Activated naive CD4-positive, alpha-beta T cell treated with anti-CD3 and anti-CD28 coated beads, Interleukin-2, amount 10 ng/mL, durations not matched to agents 7 days and 5 days (primary cell): ENCODE data around the gene TPGS1.

Source experiments
- CTCF ChIA-PET: fragments of 350-600 bp; sonication (Branson Sonifier 250); formaldehyde crosslinking; loops from one replicate; lab custom pipeline; 2021; ENCODE audit warnings: antibody characterized with exemption; lab: Charles Lee
- DNase-seq: peaks from one replicate; pipeline ENCODE4 v3.0.0-alpha.2; 2020
- H3K27ac Mint-ChIP-seq: one replicate; pipeline ENCODE4 v1.8.0; 2021; ENCODE audit warnings: mild to moderate bottlenecking, moderate library complexity, mixed read lengths
- H3K27me3 Mint-ChIP-seq: one replicate; pipeline ENCODE4 v1.8.0; 2021; ENCODE audit warnings: mild to moderate bottlenecking, mixed read lengths
- H3K36me3 Mint-ChIP-seq: one replicate; pipeline ENCODE4 v1.8.0; 2021; ENCODE audit warnings: mixed read lengths
- H3K4me1 Mint-ChIP-seq: one replicate; pipeline ENCODE4 v1.8.0; 2021; ENCODE audit warnings: mixed read lengths
- H3K4me3 Mint-ChIP-seq: one replicate; pipeline ENCODE4 v1.8.0; 2021; ENCODE audit warnings: mild to moderate bottlenecking, moderate library complexity, mixed read lengths
- H3K9me3 Mint-ChIP-seq: one replicate; pipeline ENCODE4 v1.8.0; 2021; ENCODE audit warnings: mixed read lengths

Gene TPGS1

GRCh38 chr19:507286-508203, at the start of gene TPGS1:
Gene TPGS1 (plus strand): TSS chr19:507497. CDS start chr19:507507, 10 bp downstream.
- Mint-ChIP-seq H3K4me1 (peaks cover 57% of the 10 kb centered on the region), H3K27ac (peak within 1 kb of the TSS; percentile 98), H3K36me3 (peaks cover 7% of the 10 kb centered on the region), H3K9me3 (peaks cover under 1% of the 10 kb centered on the region), H3K4me3 (peak within 1 kb of the TSS; percentile 90), H3K27me3 (no peaks in the 10 kb centered on the region)
- DNase-seq = peak; percentile 91
- CTCF ChIA-PET = interaction anchor here (0.7 to 3.5 kb wide), 9 partner anchors 13 to 212 kb away, joined by 3 to 18 read pairs (median 4); partner anchors contain the start of genes CDC34 and MADCAM1

DNA sequence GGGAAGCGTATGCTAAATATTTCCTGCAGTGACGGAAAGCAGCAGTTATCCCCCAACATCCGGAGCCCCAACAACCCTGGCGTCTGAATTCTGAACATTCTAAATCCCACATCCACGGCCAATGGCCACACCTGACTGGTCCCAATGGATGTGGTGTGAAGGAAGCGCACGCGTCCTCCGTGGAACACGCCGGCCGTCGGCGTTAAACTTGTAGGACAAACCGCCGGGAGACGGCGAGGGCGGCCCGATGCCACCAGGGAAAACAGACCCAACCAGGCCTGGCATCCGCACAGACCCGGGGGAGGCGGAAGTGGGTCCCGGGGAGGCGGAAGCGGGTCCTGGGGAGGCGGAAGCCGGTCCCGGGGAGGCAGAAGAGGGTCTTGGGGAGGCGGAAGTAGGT, 49.7 kb upstream of the TPGS1 start:
- H3K27ac Mint-ChIP-seq = no peak overlapping the region
- no peak for DNase-seq
- H3K36me3 Mint-ChIP-seq = peaks cover 3% of the 10 kb centered on the region
- CTCF ChIA-PET = no interaction called here
- no peaks in the 10 kb centered on the region for H3K9me3 Mint-ChIP-seq
- peaks cover 10% of the 10 kb centered on the region for H3K4me1 Mint-ChIP-seq
- no peak overlapping the region for H3K4me3 Mint-ChIP-seq
- peaks cover 34% of the 10 kb centered on the region for H3K27me3 Mint-ChIP-seq

GRCh38 chr19:458091-459042, 48.9 kb upstream of the TPGS1 start:
- DNase-seq = no peak
- Mint-ChIP-seq H3K9me3 (no peaks in the 10 kb centered on the region), H3K36me3 (peaks cover 3% of the 10 kb centered on the region), H3K4me1 (peaks cover 10% of the 10 kb centered on the region), H3K27ac (no peak overlapping the region), H3K27me3 (peaks cover 38% of the 10 kb centered on the region), H3K4me3 (no peak overlapping the region)
- CTCF ChIA-PET = no interaction called here

- peaks cover 42% of the 10 kb centered on the region for H3K27me3 Mint-ChIP-seq
- DNase-seq = no peak
- H3K36me3 Mint-ChIP-seq = peaks cover 3% of the 10 kb centered on the region
- H3K27ac Mint-ChIP-seq = no peak overlapping the region
- CTCF ChIA-PET = no interaction called here
- peaks cover 10% of the 10 kb centered on the region for H3K4me1 Mint-ChIP-seq
- peaks cover 3% of the 10 kb centered on the region for H3K9me3 Mint-ChIP-seq
- H3K4me3 Mint-ChIP-seq = peak overlapping the region; percentile 18
These were observed 47.4 kb upstream of the TPGS1 start for GRCh38 chr19:459724-460511.

DNA sequence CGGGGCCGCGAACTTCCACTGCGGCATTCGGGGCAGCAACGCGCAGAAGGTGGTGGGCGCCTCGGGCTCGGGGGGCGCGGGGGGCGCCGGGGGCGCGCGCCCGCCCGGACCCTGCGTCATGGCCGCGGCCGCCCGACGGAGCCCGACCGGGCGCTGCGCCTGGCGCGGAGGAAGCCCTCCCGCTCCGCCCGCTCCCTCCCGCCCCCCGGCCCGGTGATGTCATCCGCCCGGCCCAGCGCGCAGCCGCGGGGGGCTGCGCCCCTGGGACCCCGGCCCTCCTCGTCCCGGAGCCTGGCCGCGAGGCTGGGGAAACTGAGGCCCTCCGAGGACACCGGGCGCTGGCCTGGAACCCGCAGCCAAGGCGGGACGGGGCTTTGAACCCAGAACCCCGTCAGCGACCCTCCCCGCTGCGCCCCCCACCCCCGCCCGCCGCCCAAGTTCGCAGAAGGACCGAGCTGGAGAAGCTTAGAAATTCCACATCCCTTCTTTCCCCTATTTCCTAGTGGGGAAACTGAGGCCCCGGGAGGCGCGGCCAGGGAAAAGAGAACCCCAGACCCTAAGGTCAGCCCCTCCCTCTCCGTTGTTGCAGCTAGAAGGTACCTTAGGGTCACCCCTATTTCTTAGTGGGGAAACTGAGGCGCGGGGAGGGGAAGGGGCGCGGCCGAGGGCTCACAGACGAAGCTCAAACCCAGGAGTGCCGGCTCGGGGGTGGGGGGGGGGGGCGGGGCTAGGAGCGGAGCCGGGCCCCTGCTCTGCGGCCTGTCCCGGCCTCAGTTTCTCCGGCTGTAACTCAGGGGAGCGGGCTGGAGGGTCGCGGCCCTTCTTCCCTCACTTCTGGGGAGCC, 46.2 kb upstream of the TPGS1 start, which contains the start of gene SHC2:
Gene SHC2, minus strand, starts transcription at position 157 of the 844 bp plus-strand sequence. Its CDS starts 37 bp downstream, at position 120.
- peaks cover 3% of the 10 kb centered on the region for H3K9me3 Mint-ChIP-seq
- H3K4me3 Mint-ChIP-seq = peak within 1 kb of the TSS; percentile 44
- H3K36me3 Mint-ChIP-seq = peaks cover 3% of the 10 kb centered on the region
- no peak for DNase-seq
- CTCF ChIA-PET = no interaction called here
- peaks cover 42% of the 10 kb centered on the region for H3K27me3 Mint-ChIP-seq
- no peak within 1 kb of the TSS for H3K27ac Mint-ChIP-seq
- H3K4me1 Mint-ChIP-seq = peaks cover 10% of the 10 kb centered on the region

GRCh38 chr19:461721-462551, 45.4 kb upstream of the TPGS1 start:
- peak overlapping the region; percentile 44 for H3K4me3 Mint-ChIP-seq
- CTCF ChIA-PET = no interaction called here
- peaks cover 3% of the 10 kb centered on the region for H3K36me3 Mint-ChIP-seq
- H3K9me3 Mint-ChIP-seq = peaks cover 3% of the 10 kb centered on the region
- H3K27ac Mint-ChIP-seq = no peak overlapping the region
- H3K4me1 Mint-ChIP-seq = peaks cover 10% of the 10 kb centered on the region
- H3K27me3 Mint-ChIP-seq = peaks cover 42% of the 10 kb centered on the region
- DNase-seq = no peak

GRCh38 chr19:463483-464207, 43.7 kb upstream of the TPGS1 start:
- H3K27ac Mint-ChIP-seq = no peak overlapping the region
- H3K4me1 Mint-ChIP-seq = peaks cover 10% of the 10 kb centered on the region
- no peak overlapping the region for H3K4me3 Mint-ChIP-seq
- CTCF ChIA-PET = no interaction called here
- DNase-seq = no peak
- peaks cover 39% of the 10 kb centered on the region for H3K27me3 Mint-ChIP-seq
- peaks cover 3% of the 10 kb centered on the region for H3K9me3 Mint-ChIP-seq
- peaks cover 3% of the 10 kb centered on the region for H3K36me3 Mint-ChIP-seq

GRCh38 chr19:464208-464545, 43.1 kb upstream of the TPGS1 start:
- CTCF ChIA-PET = no interaction called here
- Mint-ChIP-seq H3K4me1 (peaks cover 10% of the 10 kb centered on the region), H3K27me3 (peaks cover 34% of the 10 kb centered on the region), H3K27ac (no peak overlapping the region), H3K4me3 (no peak overlapping the region), H3K36me3 (peaks cover 3% of the 10 kb centered on the region), H3K9me3 (peaks cover 3% of the 10 kb centered on the region)
- DNase-seq = no peak

- peaks cover 5% of the 10 kb centered on the region for H3K4me1 Mint-ChIP-seq
- no peak overlapping the region for H3K4me3 Mint-ChIP-seq
These were observed 42.1 kb upstream of the TPGS1 start for GRCh38 chr19:465056-465816.

GRCh38 chr19:467554-467953, 39.7 kb upstream of the TPGS1 start:
- DNase-seq = no peak
- Mint-ChIP-seq H3K4me3 (no peak overlapping the region), H3K36me3 (no peaks in the 10 kb centered on the region), H3K9me3 (peaks cover 3% of the 10 kb centered on the region), H3K27me3 (peaks cover 9% of the 10 kb centered on the region), H3K27ac (no peak overlapping the region), H3K4me1 (no peaks in the 10 kb centered on the region)
- CTCF ChIA-PET = no interaction called here

More at GRCh38 chr19:465056-465816, 42.1 kb upstream of the TPGS1 start:
- H3K9me3 Mint-ChIP-seq = peaks cover 3% of the 10 kb centered on the region
- CTCF ChIA-PET = no interaction called here
- peaks cover 2% of the 10 kb centered on the region for H3K36me3 Mint-ChIP-seq
- no peak overlapping the region for H3K27ac Mint-ChIP-seq
- H3K27me3 Mint-ChIP-seq = peaks cover 24% of the 10 kb centered on the region
- no peak for DNase-seq

DNA sequence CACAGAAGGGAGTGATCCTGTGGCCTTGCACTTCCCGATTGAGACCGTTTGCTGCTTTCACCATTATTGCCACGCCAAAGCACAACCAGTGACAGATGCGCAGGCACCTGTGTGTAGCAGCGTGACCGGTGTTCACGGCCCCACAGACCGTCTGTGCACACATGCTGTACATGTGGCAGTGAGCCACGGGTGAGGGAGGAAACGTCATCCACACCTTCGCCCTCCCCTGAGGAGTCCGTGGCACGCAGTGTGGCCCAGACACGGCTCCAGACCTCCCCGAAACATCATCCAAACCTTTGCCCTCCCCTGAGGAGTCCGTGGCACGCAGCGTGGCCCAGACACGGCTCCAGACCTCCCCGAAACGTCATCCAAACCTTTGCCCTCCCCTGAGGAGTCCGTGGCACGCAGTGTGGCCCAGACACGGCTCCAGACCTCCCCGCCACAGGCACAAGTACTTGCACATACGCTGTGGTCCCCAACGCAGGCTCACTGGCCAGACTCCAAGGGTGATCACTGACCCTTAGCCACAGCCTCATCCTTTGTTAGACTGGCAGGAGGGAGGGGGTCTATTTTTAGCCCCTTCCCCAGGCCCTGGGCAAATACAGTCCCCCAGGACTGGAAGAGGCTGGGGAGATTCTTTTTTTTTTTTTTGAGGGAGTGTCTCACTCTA, 38.6 kb upstream of the TPGS1 start:
- DNase-seq = no peak
- H3K36me3 Mint-ChIP-seq = no peaks in the 10 kb centered on the region
- H3K4me1 Mint-ChIP-seq = no peaks in the 10 kb centered on the region
- H3K4me3 Mint-ChIP-seq = no peak overlapping the region
- peaks cover 3% of the 10 kb centered on the region for H3K9me3 Mint-ChIP-seq
- CTCF ChIA-PET = no interaction called here
- H3K27me3 Mint-ChIP-seq = peaks cover 4% of the 10 kb centered on the region
- no peak overlapping the region for H3K27ac Mint-ChIP-seq
